ENCODE results near the gene PCDHGC4.

The PCDHGC4 gene

DNA sequence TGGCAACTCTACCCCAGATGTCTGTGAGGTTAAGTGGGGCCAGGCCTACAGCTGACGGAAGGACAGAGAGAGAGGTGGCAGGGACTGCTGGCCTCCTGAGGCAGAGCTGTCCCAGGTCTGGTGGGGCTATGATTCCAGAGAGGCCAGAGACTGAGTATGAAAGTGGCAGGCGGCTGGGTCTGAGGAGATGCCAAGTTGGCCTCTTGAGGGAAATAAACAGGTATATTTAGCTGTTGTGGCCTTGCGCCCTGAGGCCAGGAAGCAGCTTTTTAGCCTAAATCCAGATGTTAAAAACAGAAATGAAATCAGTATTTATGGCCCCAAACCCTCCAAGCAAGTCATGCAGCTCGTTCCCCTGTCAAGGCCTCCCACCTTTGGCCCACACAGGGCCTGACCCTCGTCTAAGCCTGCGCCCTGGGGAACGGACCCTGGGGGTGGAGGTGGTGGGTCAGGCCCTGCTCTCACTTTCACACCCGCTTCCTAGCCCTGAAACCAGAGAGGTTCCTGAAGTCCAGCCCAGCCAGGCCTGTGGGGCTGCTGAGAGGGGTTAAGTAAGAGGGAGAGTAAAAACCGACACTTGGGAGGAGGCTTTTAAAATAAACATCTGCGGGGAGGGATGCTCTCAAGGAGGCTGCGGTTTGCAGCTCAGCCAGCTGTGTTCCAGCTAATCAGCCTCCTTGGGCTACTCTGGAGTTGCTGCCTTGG lies 22.7 kb downstream of the PCDHGC4 start:
- no peaks in the 10 kb centered on the region for H3K27me3 ChIP-seq (ENCODE audit: control insufficient read depth, insufficient read depth, low read length)
- H3K9me3 ChIP-seq (ENCODE audit: control insufficient read depth, low read depth, low read length): no peaks in the 10 kb centered on the region
- H3K9ac ChIP-seq (ENCODE audit: low read length): no peak overlapping the region
- H3K36me3 ChIP-seq (ENCODE audit: control insufficient read depth, low read depth, low read length): peaks cover 10% of the 10 kb centered on the region
- peaks cover 20% of the 10 kb centered on the region for H3K4me1 ChIP-seq (ENCODE audit: control insufficient read depth, low read depth, low read length)
- H3K27ac ChIP-seq (ENCODE audit: low read length): no peak overlapping the region
- no peak overlapping the region for H3K4me3 ChIP-seq (ENCODE audit: low read length)

GRCh38 chr5:141508440-141508797 lies 23.6 kb downstream of the PCDHGC4 start:
- H3K36me3 ChIP-seq (ENCODE audit: control insufficient read depth, low read depth, low read length): peaks cover 10% of the 10 kb centered on the region
- H3K4me1 ChIP-seq (ENCODE audit: control insufficient read depth, low read depth, low read length): peaks cover 20% of the 10 kb centered on the region
- no peaks in the 10 kb centered on the region for H3K27me3 ChIP-seq (ENCODE audit: control insufficient read depth, insufficient read depth, low read length)
- no peak overlapping the region for H3K27ac ChIP-seq (ENCODE audit: low read length)
- no peaks in the 10 kb centered on the region for H3K9me3 ChIP-seq (ENCODE audit: control insufficient read depth, low read depth, low read length)
- H3K9ac ChIP-seq (ENCODE audit: low read length): no peak overlapping the region
- H3K4me3 ChIP-seq (ENCODE audit: low read length): peak overlapping the region; percentile 44

- Histone ChIP-seq H3K36me3 (ENCODE audit: control insufficient read depth, low read depth, low read length) (peaks cover 10% of the 10 kb centered on the region), H3K9ac (ENCODE audit: low read length) (peak overlapping the region; percentile 39), H3K27ac (ENCODE audit: low read length) (no peak overlapping the region), H3K4me1 (ENCODE audit: control insufficient read depth, low read depth, low read length) (peaks cover 21% of the 10 kb centered on the region), H3K9me3 (ENCODE audit: control insufficient read depth, low read depth, low read length) (no peaks in the 10 kb centered on the region), H3K27me3 (ENCODE audit: control insufficient read depth, insufficient read depth, low read length) (no peaks in the 10 kb centered on the region), H3K4me3 (ENCODE audit: low read length) (peak overlapping the region; percentile 44)
Measured at GRCh38 chr5:141508798-141509611, 24.2 kb downstream of the PCDHGC4 start.

DNA sequence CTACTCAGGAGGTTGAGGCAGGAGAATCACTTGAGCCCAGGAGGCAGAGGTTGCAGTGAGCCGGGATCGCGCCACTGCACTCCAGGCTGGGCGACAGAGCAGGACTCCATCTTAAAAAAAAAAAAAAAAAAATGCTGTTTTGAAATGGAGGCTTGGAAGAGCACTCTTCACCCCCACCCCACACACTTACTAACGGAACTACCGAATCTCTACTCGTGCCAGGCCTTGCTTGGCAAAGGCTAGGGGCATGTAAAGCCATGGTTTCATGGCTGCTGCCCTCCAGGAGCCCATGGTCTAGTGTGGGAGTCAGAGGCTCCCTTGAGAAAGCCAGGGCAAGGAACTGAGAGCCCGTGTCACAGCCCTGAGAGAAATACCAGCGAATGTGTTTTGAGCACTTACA lies 25.3 kb downstream of the PCDHGC4 start:
- no peaks in the 10 kb centered on the region for H3K27me3 ChIP-seq (ENCODE audit: control insufficient read depth, insufficient read depth, low read length)
- H3K4me1 ChIP-seq (ENCODE audit: control insufficient read depth, low read depth, low read length): peaks cover 32% of the 10 kb centered on the region
- no peaks in the 10 kb centered on the region for H3K9me3 ChIP-seq (ENCODE audit: control insufficient read depth, low read depth, low read length)
- H3K9ac ChIP-seq (ENCODE audit: low read length): no peak overlapping the region
- peaks cover 10% of the 10 kb centered on the region for H3K36me3 ChIP-seq (ENCODE audit: control insufficient read depth, low read depth, low read length)
- no peak overlapping the region for H3K27ac ChIP-seq (ENCODE audit: low read length)
- no peak overlapping the region for H3K4me3 ChIP-seq (ENCODE audit: low read length)

DNA sequence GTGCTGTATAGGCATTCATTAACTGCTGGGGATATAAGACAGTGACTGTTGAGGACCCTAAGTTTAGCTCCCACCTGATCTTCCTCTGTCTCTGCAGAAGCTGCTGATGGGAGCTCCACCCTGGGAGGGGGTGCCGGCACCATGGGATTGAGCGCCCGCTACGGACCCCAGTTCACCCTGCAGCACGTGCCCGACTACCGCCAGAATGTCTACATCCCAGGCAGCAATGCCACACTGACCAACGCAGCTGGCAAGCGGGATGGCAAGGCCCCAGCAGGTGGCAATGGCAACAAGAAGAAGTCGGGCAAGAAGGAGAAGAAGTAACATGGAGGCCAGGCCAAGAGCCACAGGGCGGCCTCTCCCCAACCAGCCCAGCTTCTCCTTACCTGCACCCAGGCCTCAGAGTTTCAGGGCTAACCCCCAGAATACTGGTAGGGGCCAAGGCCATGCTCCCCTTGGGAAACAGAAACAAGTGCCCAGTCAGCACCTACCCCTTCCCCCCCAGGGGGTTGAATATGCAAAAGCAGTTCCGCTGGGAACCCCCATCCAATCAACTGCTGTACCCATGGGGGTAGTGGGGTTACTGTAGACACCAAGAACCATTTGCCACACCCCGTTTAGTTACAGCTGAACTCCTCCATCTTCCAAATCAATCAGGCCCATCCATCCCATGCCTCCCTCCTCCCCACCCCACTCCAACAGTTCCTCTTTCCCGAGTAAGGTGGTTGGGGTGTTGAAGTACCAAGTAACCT lies 26.2 kb downstream of the PCDHGC4 start:
- Histone ChIP-seq H3K36me3 (ENCODE audit: control insufficient read depth, low read depth, low read length) (peaks cover 10% of the 10 kb centered on the region), H3K9me3 (ENCODE audit: control insufficient read depth, low read depth, low read length) (no peaks in the 10 kb centered on the region), H3K9ac (ENCODE audit: low read length) (no peak overlapping the region), H3K27ac (ENCODE audit: low read length) (no peak overlapping the region), H3K27me3 (ENCODE audit: control insufficient read depth, insufficient read depth, low read length) (no peaks in the 10 kb centered on the region), H3K4me3 (ENCODE audit: low read length) (no peak overlapping the region), H3K4me1 (ENCODE audit: control insufficient read depth, low read depth, low read length) (peaks cover 34% of the 10 kb centered on the region)

DNA sequence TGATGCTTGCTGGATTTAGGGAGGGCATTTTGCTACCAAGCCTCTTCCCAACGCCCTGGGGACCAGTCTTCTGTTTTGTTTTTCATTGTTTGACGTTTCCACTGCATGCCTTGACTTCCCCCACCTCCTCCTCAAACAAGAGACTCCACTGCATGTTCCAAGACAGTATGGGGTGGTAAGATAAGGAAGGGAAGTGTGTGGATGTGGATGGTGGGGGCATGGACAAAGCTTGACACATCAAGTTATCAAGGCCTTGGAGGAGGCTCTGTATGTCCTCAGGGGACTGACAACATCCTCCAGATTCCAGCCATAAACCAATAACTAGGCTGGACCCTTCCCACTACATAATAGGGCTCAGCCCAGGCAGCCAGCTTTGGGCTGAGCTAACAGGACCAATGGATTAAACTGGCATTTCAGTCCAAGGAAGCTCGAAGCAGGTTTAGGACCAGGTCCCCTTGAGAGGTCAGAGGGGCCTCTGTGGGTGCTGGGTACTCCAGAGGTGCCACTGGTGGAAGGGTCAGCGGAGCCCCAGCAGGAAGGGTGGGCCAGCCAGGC lies 27.0 kb downstream of the PCDHGC4 start:
- Histone ChIP-seq H3K27ac (ENCODE audit: low read length) (no peak overlapping the region), H3K36me3 (ENCODE audit: control insufficient read depth, low read depth, low read length) (peaks cover 13% of the 10 kb centered on the region), H3K4me3 (ENCODE audit: low read length) (no peak overlapping the region), H3K27me3 (ENCODE audit: control insufficient read depth, insufficient read depth, low read length) (no peaks in the 10 kb centered on the region), H3K4me1 (ENCODE audit: control insufficient read depth, low read depth, low read length) (peaks cover 34% of the 10 kb centered on the region), H3K9me3 (ENCODE audit: control insufficient read depth, low read depth, low read length) (no peaks in the 10 kb centered on the region), H3K9ac (ENCODE audit: low read length) (no peak overlapping the region)

- H3K27me3 ChIP-seq (ENCODE audit: control insufficient read depth, insufficient read depth, low read length): no peaks in the 10 kb centered on the region
- no peaks in the 10 kb centered on the region for H3K9me3 ChIP-seq (ENCODE audit: control insufficient read depth, low read depth, low read length)
- peaks cover 15% of the 10 kb centered on the region for H3K36me3 ChIP-seq (ENCODE audit: control insufficient read depth, low read depth, low read length)
- no peak overlapping the region for H3K27ac ChIP-seq (ENCODE audit: low read length)
- peak overlapping the region; percentile 81 for H3K9ac ChIP-seq (ENCODE audit: low read length)
- peaks cover 32% of the 10 kb centered on the region for H3K4me1 ChIP-seq (ENCODE audit: control insufficient read depth, low read depth, low read length)
- H3K4me3 ChIP-seq (ENCODE audit: low read length): peak overlapping the region; percentile 83
Measured at GRCh38 chr5:141512390-141512910, 27.6 kb downstream of the PCDHGC4 start.

GRCh38 chr5:141512911-141513626 lies 28.2 kb downstream of the PCDHGC4 start:
- peaks cover 26% of the 10 kb centered on the region for H3K4me1 ChIP-seq (ENCODE audit: control insufficient read depth, low read depth, low read length)
- peak overlapping the region; percentile 83 for H3K4me3 ChIP-seq (ENCODE audit: low read length)
- H3K36me3 ChIP-seq (ENCODE audit: control insufficient read depth, low read depth, low read length): peaks cover 15% of the 10 kb centered on the region
- peak overlapping the region; percentile 98 for H3K27ac ChIP-seq (ENCODE audit: low read length)
- peak overlapping the region; percentile 81 for H3K9ac ChIP-seq (ENCODE audit: low read length)
- H3K9me3 ChIP-seq (ENCODE audit: control insufficient read depth, low read depth, low read length): no peaks in the 10 kb centered on the region
- no peaks in the 10 kb centered on the region for H3K27me3 ChIP-seq (ENCODE audit: control insufficient read depth, insufficient read depth, low read length)

DNA sequence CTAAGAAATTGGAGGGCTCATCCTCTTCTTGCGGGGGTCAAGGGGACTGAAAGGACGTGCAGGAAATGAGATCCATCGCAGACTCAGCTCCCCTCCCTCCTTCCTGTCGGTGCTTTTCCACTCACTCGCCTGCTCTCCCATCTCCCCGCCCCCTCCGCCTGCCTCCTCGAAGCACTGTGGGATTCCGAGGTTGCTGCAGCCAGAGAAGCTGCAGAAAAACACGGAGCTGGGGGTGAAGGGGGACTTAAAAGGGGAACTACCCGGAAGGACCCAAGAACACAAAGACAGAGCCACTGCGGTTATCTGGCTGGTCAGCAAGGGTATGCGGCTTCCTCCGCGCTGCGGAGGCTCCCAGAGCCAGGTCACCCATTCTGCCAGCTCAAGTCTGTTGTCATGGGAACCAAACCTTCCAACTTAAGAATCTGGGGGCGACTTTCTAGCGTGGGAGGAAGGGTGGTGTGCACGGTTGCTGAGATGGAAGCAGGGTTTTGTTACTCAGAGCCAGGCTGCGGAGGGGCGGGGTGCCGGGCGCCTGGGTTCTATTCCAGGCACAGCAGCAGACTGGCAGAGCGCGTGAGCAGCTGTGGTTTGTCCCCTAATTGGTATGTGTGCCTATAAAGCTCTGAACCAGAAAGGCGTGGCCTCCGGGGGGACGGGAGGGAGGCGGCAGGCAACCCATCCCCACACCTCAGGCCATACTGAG lies 28.9 kb downstream of the PCDHGC4 start:
- peak overlapping the region; percentile 83 for H3K4me3 ChIP-seq (ENCODE audit: low read length)
- H3K4me1 ChIP-seq (ENCODE audit: control insufficient read depth, low read depth, low read length): peaks cover 21% of the 10 kb centered on the region

DNA sequence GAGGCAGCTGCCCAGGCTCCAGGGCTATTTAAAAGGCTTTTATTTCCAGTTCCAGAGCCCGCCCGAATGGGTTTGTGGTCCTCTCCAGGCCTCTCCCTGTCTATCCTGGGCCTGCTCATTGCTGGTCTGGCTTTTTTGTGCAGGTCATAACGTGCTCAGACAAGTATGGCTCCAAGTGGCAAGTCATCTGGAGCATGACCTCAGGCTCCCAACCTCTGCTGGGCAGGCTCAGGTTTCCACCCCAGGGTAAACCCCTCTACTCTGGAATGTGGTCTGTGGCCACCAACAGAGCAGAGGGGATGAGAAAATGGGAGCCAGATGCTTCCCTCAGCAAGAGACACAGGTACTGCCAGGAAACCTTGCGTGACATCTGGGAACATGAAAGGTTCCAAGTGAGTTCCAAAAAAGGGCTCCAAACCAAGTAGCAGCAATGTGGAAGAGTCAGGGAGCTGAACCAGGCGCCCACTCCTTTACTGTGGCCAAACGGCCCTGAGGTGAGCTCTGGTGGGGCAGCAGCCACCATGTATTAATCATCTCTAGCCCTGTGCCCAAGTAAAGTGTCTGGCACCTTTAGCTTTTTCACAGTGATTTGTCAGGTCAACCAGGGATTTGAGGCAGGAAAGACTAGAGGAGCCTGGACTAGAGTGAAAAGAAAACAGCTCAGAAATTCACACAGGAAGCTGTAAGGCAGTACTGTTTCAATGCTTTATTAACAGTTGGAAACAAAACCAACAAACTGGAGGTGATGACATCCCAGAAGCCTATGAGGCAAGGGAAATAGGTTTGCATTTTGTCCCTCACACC lies 29.7 kb downstream of the PCDHGC4 start:
- peaks cover 15% of the 10 kb centered on the region for H3K4me1 ChIP-seq (ENCODE audit: control insufficient read depth, low read depth, low read length)
- no peaks in the 10 kb centered on the region for H3K27me3 ChIP-seq (ENCODE audit: control insufficient read depth, insufficient read depth, low read length)
- peak overlapping the region; percentile 83 for H3K4me3 ChIP-seq (ENCODE audit: low read length)
- peak overlapping the region; percentile 81 for H3K9ac ChIP-seq (ENCODE audit: low read length)
- peak overlapping the region; percentile 98 for H3K27ac ChIP-seq (ENCODE audit: low read length)
- peaks cover 22% of the 10 kb centered on the region for H3K36me3 ChIP-seq (ENCODE audit: control insufficient read depth, low read depth, low read length)
- no peaks in the 10 kb centered on the region for H3K9me3 ChIP-seq (ENCODE audit: control insufficient read depth, low read depth, low read length)

More for the DNA sequence above, 28.9 kb downstream of the PCDHGC4 start:
- H3K9me3 ChIP-seq (ENCODE audit: control insufficient read depth, low read depth, low read length): no peaks in the 10 kb centered on the region
- H3K27ac ChIP-seq (ENCODE audit: low read length): peak overlapping the region; percentile 98
- H3K9ac ChIP-seq (ENCODE audit: low read length): peak overlapping the region; percentile 81
- peaks cover 15% of the 10 kb centered on the region for H3K36me3 ChIP-seq (ENCODE audit: control insufficient read depth, low read depth, low read length)
- no peaks in the 10 kb centered on the region for H3K27me3 ChIP-seq (ENCODE audit: control insufficient read depth, insufficient read depth, low read length)

Measured in iPS-18a (cell line).